Measurements from ENCODE around the gene FKBP1C. TPM values are rescaled to one million over a fixed set of nuclear protein-coding genes. Genes with fewer than 3 reads are reported as not detected.

The FKBP1C gene
- total and polyA plus RNA-seq, 2 of the 8 experiments (the other 6 are each of a cell fraction or from before 2014, with no cell fraction given): 0.74 to 1.0 TPM

DNA sequence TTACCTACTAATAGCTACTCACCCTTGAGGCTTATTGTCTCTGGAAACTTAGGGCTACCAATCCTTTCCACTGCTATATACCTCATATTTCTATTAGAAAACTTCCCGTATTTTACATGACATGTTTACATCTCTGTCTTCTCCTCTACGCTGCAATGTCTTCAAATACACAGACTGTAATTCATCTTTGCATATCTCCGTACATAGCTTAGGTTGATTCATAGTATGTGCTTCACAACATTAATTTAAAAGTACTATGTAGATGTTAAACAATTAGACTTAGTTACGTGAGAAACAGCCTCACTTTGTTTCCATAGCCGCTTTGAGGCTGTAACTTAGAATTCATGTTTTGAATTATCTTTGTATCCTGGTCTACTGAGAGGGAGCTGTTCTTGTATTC is 35.1 kb upstream of the FKBP1C start:
- ChIA-PET POLR2A (ENCODE audit: partially characterized antibody) (no interaction called here), CTCF (ENCODE audit: partially characterized antibody) (interaction anchor here (0.7 kb wide), 1 partner anchor 44 kb away, joined by 3 read pairs; no protein-coding TSS in a partner anchor)
- H3K79me2 ChIP-seq (ENCODE audit: control insufficient read depth in 1 of 2, insufficient read depth in 2 of 2, low read length in 2 of 2): no peaks in the 10 kb centered on the region
- H4K91ac ChIP-seq (replicated peaks; ENCODE audit: insufficient read length, low read length): no peak overlapping the region
- no peaks in the 10 kb centered on the region for H3K36me3 ChIP-seq (ENCODE audit: control insufficient read depth in 2 of 4, insufficient read depth in 4 of 4, low read length in 3 of 4)
- H3K27me3 ChIP-seq (replicated peaks in 1 of 4; ENCODE audit: control insufficient read depth in 3 of 4, extremely low read depth in 1 of 4, insufficient read depth in 3 of 4, low read length in 3 of 4): no peaks in the 10 kb centered on the region
- no peaks in the 10 kb centered on the region for H3K79me1 ChIP-seq (ENCODE audit: low read depth, low read length)
- H4K20me1 ChIP-seq (replicated peaks in 1 of 2; ENCODE audit: control insufficient read depth in 1 of 2, insufficient read depth in 2 of 2, low read length in 2 of 2): no peaks in the 10 kb centered on the region
- no peak overlapping the region for H3K4ac ChIP-seq (replicated peaks; ENCODE audit: insufficient read length, low read depth, low read length)
- H3K14ac ChIP-seq (ENCODE audit: insufficient read length): no peak overlapping the region
- H2BK120ac ChIP-seq (replicated peaks; ENCODE audit: low read depth, low read length): no peak overlapping the region
- H2BK12ac ChIP-seq (ENCODE audit: low read depth, low read length): no peak overlapping the region
- H3K23me2 ChIP-seq (ENCODE audit: low read depth, low read length): no peaks in the 10 kb centered on the region
- H3K4me1 ChIP-seq (replicated peaks in 1 of 4; ENCODE audit: control insufficient read depth in 3 of 4, insufficient read depth in 4 of 4, low read length in 3 of 4): no peaks in the 10 kb centered on the region
- H2BK20ac ChIP-seq (ENCODE audit: low read length): no peak overlapping the region
- no peak overlapping the region for H3K4me3 ChIP-seq (ENCODE audit: extremely low read depth in 1 of 4, insufficient read depth in 2 of 4, low read depth in 3 of 4, low read length in 4 of 4)
- no peak overlapping the region for H3K27ac ChIP-seq (ENCODE audit: low read depth, low read length)
- no peak overlapping the region for H2AFZ ChIP-seq (ENCODE audit: low read length)
- H3K9me3 ChIP-seq (ENCODE audit: insufficient read depth in 2 of 2, low read depth in 1 of 2, low read length in 1 of 2): no peaks in the 10 kb centered on the region
- no peak overlapping the region for H4K5ac ChIP-seq (ENCODE audit: insufficient read length, low read depth, low read length)
- no peak overlapping the region for H3K4me2 ChIP-seq (ENCODE audit: insufficient read depth in 1 of 2, low read depth in 2 of 2, low read length in 2 of 2)
- H4K8ac ChIP-seq (ENCODE audit: extremely low read depth, insufficient read depth, low read length): no peak overlapping the region
- 79% methylated on average over 5 of the region's 5 CpGs; no CpG with 5 or more reads in 1 of the 2 experiments for WGBS, 2 experiments (ENCODE audit: extremely low coverage in 1 of 2, insufficient coverage in 1 of 2, insufficient read length in 1 of 2, insufficient replicate concordance in 2 of 2, low coverage in 1 of 2, low lambda C conversion rate in 2 of 2, missing lambda C conversion rate in 1 of 2)
- H3K18ac ChIP-seq (ENCODE audit: extremely low read depth, low read length): no peak overlapping the region
- no peak overlapping the region for H2BK5ac ChIP-seq (ENCODE audit: low read depth, low read length)
- no peak overlapping the region for H3K56ac ChIP-seq (replicated peaks; ENCODE audit: insufficient read length, low read depth, low read length)
- DNase-seq (ENCODE audit: low read depth in 1 of 2, low spot score in 2 of 2) (no peak), FAIRE-seq (no peak)
- no peak overlapping the region for H2BK15ac ChIP-seq (ENCODE audit: low read length)
- no peak overlapping the region for H3K9ac ChIP-seq (replicated peaks in 1 of 4; ENCODE audit: extremely low read depth in 1 of 4, low read depth in 3 of 4, low read length in 3 of 4)
- no peak overlapping the region for H2AK5ac ChIP-seq (ENCODE audit: low read depth, low read length)
- no peak overlapping the region for H3K23ac ChIP-seq (ENCODE audit: insufficient read length)
- no peak for TF ChIP-seq TBP (IDR thresholded peaks at IDR 0.05; ENCODE audit: low read depth, low read length)
- TF ChIP-seq ZNF274 (IDR thresholded peaks at IDR 0.05; ENCODE audit: borderline replicate concordance, extremely low read depth, low read length): no peak
- TF ChIP-seq CEBPB (IDR thresholded peaks at IDR 0.05; ENCODE audit: low read depth, low read length): no peak
- TF ChIP-seq SIN3A (conservative IDR thresholded peaks at IDR 0.05 in 1 of 2, IDR thresholded peaks at IDR 0.05 in 1 of 2; ENCODE audit: low read depth in 1 of 2, low read length in 2 of 2): no peak
- TF ChIP-seq, protein P1, sequence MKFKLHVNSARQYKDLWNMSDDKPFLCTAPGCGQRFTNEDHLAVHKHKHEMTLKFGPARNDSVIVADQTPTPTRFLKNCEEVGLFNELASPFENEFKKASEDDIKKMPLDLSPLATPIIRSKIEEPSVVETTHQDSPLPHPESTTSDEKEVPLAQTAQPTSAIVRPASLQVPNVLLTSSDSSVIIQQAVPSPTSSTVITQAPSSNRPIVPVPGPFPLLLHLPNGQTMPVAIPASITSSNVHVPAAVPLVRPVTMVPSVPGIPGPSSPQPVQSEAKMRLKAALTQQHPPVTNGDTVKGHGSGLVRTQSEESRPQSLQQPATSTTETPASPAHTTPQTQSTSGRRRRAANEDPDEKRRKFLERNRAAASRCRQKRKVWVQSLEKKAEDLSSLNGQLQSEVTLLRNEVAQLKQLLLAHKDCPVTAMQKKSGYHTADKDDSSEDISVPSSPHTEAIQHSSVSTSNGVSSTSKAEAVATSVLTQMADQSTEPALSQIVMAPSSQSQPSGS (IDR thresholded peaks at IDR 0.05; ENCODE audit: low read length): no peak
- TF ChIP-seq CTBP2 (IDR thresholded peaks at IDR 0.05; ENCODE audit: borderline replicate concordance, insufficient read depth, insufficient read length, low read length): no peak
- no peak for TF ChIP-seq E2F6 (IDR thresholded peaks at IDR 0.05)
- TF ChIP-seq ASH2L (IDR thresholded peaks at IDR 0.05; ENCODE audit: low read length): no peak
- TF ChIP-seq MAX (IDR thresholded peaks at IDR 0.05): no peak
- no peak for TF ChIP-seq BCL11A (IDR thresholded peaks at IDR 0.05; ENCODE audit: low read depth in 2 of 2, low read length in 2 of 2)

Measured in H1 (cell line).